Thoracic aorta (tissue), 2 donors: ENCODE measurements around the gene CHL1. TPM values are rescaled to one million over a fixed set of nuclear protein-coding genes. Genes with fewer than 3 reads are reported as not detected.
A peak's percentile ranks its signal among the peaks of the same experiment; 100 is the strongest.

Experiments
- ATAC-seq: fragments of 150-250 bp; one replicate; pipeline ENCODE4 v1.8.0; 2017; ENCODE audit warnings: low read depth; ENCODE audit not compliant: insufficient number of reproducible peaks, low FRiP score
- DNase-seq: peaks from one replicate; pipeline ENCODE4 v3.0.0-alpha.2; 2020; ENCODE audit warnings: low spot score
- H3K27ac ChIP-seq, 2 donors: fragments of 200-600 bp; sonication (generic); 1 replicate in 1 of 2; 2 replicates in 1 of 2; pipeline ENCODE4 v1.5.1; 2016; ENCODE audit warnings: mild to moderate bottlenecking in 2 of 2, moderate library complexity in 2 of 2
- H3K27me3 ChIP-seq: fragments of 200-600 bp; sonication (generic); replicated peaks from 2 replicates; pipeline ENCODE4 v1.6.0; 2016; ENCODE audit warnings: mild to moderate bottlenecking; ENCODE audit not compliant: insufficient read depth
- H3K36me3 ChIP-seq: fragments of 200-600 bp; sonication (generic); one replicate; pipeline ENCODE4 v1.5.1; 2016
- H3K4me1 ChIP-seq, 2 donors: fragments of 200-600 bp; sonication (generic); 1 replicate in 1 of 2; 2 replicates in 1 of 2; pipeline versions ENCODE4 v1.5.1 to v1.6.0; 2016; ENCODE audit warnings: low read depth in 2 of 2, mild to moderate bottlenecking in 1 of 2; ENCODE audit not compliant: control insufficient read depth in 1 of 2
- H3K4me3 ChIP-seq: fragments of 200-600 bp; sonication (generic); 2 replicates; pipeline ENCODE4 v1.5.1; 2016; ENCODE audit warnings: mild to moderate bottlenecking
- H3K9me3 ChIP-seq: fragments of 200-600 bp; sonication (generic); 2 replicates; pipeline ENCODE4 v1.5.1; 2016
- total RNA-seq, 2 donors: library from RNA; depleted of rRNA; stranded (reverse); fragments of >200 nt; gene quantifications; one replicate each; pipeline versions ENCODE4 v1.1.0 to v1.2.3, GENCODE V29; 2016
- TF ChIP-seq, protein P1 (sequence below): fragments of 200-600 bp; sonication (generic); IDR thresholded peaks from one replicate; pipeline ENCODE4 v1.5.1; 2019; ENCODE audit warnings: antibody characterized with exemption

Gene CHL1, protein sequence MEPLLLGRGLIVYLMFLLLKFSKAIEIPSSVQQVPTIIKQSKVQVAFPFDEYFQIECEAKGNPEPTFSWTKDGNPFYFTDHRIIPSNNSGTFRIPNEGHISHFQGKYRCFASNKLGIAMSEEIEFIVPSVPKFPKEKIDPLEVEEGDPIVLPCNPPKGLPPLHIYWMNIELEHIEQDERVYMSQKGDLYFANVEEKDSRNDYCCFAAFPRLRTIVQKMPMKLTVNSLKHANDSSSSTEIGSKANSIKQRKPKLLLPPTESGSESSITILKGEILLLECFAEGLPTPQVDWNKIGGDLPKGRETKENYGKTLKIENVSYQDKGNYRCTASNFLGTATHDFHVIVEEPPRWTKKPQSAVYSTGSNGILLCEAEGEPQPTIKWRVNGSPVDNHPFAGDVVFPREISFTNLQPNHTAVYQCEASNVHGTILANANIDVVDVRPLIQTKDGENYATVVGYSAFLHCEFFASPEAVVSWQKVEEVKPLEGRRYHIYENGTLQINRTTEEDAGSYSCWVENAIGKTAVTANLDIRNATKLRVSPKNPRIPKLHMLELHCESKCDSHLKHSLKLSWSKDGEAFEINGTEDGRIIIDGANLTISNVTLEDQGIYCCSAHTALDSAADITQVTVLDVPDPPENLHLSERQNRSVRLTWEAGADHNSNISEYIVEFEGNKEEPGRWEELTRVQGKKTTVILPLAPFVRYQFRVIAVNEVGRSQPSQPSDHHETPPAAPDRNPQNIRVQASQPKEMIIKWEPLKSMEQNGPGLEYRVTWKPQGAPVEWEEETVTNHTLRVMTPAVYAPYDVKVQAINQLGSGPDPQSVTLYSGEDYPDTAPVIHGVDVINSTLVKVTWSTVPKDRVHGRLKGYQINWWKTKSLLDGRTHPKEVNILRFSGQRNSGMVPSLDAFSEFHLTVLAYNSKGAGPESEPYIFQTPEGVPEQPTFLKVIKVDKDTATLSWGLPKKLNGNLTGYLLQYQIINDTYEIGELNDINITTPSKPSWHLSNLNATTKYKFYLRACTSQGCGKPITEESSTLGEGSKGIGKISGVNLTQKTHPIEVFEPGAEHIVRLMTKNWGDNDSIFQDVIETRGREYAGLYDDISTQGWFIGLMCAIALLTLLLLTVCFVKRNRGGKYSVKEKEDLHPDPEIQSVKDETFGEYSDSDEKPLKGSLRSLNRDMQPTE (N-terminal part only)
- total RNA-seq: 1 to 10 TPM; 2.0 to 7.5 TPM

DNA sequence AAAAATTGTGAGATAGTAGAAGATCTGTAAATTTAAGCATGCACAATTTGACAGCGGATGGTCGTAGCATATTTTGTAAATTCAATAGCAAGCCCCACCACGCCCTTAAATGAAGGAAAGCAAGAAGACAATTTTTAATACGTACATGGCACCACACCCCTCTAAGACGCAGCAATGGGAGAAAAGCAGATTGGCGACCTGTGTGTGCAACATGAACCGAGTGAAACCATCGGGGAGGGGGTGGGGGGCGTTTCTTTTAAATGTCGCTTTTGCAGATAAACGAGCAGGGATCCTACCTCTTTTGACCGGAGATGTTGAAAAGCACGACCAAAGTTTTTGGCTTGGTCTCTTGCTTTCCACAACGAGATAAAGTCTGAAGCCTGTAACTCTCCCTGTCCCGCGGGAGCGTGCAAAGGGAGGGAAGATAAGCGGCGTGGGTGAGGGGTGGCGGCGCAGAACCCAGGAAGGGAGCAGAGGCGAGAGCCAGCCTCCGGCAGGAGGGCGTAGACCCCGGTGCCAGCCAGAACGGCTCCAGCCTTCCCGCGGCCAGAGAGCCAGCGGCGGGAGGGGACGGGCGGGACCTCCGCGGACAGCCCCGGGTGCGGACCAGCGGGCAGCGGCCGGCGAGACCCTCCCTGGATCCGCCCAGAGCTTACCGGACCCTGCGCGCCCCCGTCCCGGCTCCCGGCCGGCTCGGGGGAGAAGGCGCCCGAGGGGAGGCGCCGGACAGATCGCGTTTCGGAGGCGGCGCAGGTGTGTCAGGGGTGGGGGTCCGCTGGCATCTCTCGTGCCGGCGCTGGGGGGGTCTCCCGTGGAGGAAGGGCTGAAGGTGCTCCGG lies at the start of gene CHL1:
TSS of gene CHL1 (plus strand) at position 453 of the 838 bp plus-strand sequence. CDS start 123,014 bp downstream, outside the sequence.
- H3K36me3 ChIP-seq: no peaks in the 10 kb centered on the region
- TF ChIP-seq, protein P1, sequence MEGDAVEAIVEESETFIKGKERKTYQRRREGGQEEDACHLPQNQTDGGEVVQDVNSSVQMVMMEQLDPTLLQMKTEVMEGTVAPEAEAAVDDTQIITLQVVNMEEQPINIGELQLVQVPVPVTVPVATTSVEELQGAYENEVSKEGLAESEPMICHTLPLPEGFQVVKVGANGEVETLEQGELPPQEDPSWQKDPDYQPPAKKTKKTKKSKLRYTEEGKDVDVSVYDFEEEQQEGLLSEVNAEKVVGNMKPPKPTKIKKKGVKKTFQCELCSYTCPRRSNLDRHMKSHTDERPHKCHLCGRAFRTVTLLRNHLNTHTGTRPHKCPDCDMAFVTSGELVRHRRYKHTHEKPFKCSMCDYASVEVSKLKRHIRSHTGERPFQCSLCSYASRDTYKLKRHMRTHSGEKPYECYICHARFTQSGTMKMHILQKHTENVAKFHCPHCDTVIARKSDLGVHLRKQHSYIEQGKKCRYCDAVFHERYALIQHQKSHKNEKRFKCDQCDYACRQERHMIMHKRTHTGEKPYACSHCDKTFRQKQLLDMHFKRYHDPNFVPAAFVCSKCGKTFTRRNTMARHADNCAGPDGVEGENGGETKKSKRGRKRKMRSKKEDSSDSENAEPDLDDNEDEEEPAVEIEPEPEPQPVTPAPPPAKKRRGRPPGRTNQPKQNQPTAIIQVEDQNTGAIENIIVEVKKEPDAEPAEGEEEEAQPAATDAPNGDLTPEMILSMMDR: no peak
- H3K27ac ChIP-seq: no peak within 1 kb of the TSS
- peak within 1 kb of the TSS; percentile 66 for H3K4me3 ChIP-seq
- H3K4me1 ChIP-seq: peaks cover 9 to 18% of the 10 kb centered on the region in 2 donors
- no peaks in the 10 kb centered on the region for H3K27me3 ChIP-seq
- ATAC-seq: no peak
- H3K9me3 ChIP-seq: no peaks in the 10 kb centered on the region
- DNase-seq: no peak

DNA sequence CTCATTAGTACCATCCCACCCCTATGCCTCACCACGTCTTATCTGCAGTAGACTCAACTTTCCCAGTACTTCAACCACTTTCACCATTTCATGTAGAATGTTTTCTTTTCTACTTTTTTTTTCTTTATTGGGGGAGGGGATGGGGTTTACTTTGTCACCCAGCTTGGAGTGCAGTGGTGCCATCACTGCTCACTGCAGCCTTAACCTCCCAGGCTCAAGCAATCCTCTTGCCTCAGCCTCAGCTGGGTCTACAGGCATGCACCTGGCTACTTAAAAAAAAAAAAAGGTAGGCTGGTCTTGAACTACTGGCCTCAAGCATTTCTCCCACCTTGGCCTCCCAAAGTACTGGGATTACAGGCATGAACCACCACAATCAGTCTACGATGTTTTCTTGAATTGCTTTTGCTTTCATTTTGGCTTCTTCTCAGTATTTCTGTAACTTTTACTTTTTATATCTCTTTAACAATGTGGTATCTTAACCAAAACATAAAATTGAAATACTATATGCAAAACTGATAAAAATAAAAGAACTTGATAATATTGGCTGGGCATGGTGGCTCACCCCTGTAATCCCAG lies 44.9 kb upstream of the CHL1 start:
- DNase-seq (no peak), ATAC-seq (no peak)
- H3K27me3 ChIP-seq: no peaks in the 10 kb centered on the region
- H3K4me1 ChIP-seq: no peaks in the 10 kb centered on the region
- H3K4me3 ChIP-seq: no peak overlapping the region
- no peak overlapping the region for H3K27ac ChIP-seq
- H3K9me3 ChIP-seq: no peaks in the 10 kb centered on the region
- TF ChIP-seq, protein P1: no peak
- H3K36me3 ChIP-seq: no peaks in the 10 kb centered on the region

DNA sequence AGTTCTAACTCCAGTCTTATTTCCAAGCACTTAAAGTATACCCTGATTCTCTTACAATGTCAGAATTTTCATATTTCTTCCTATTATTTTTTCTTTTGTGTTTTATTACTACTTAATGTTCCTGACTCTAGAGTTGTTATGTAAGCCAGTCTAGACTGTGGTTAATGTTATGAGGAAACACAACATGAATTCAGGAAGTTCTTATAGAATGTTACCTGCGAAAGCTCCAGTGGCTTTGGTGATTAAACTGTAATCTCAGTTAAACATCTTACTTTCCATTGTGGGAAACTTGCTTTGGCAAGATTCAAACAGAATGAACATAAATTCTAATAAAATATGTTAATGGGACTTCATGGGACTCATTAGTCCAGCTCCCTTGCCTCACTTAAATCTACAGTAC lies 36.6 kb upstream of the CHL1 start:
- H3K27me3 ChIP-seq: no peaks in the 10 kb centered on the region
- H3K27ac ChIP-seq: no peak overlapping the region
- no peaks in the 10 kb centered on the region for H3K4me1 ChIP-seq
- no peaks in the 10 kb centered on the region for H3K9me3 ChIP-seq
- TF ChIP-seq, protein P1: no peak
- H3K4me3 ChIP-seq: no peak overlapping the region
- DNase-seq (no peak), ATAC-seq (no peak)
- H3K36me3 ChIP-seq: no peaks in the 10 kb centered on the region

DNA sequence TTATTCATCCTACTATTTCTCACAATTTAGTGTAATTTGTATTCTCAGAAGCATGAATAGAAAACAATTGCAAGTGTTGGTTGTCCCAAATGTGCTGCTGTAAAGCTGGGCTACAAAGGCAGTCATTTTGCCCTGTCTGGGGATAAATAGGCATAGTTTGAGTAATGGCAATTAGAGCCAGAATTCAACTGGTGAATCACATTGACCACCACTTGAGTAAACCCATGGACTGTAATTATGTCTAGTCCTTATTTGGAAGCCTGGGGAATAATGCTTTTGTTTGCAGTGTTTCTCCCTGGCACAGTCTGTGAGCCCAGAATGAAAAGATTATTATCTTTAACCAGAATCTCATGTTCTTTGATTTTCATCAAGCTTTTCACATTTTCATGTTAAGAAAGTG lies 30.5 kb upstream of the CHL1 start:
- Histone ChIP-seq H3K4me1 (no peaks in the 10 kb centered on the region), H3K9me3 (no peaks in the 10 kb centered on the region), H3K4me3 (no peak overlapping the region), H3K27ac (no peak overlapping the region), H3K36me3 (no peaks in the 10 kb centered on the region), H3K27me3 (no peaks in the 10 kb centered on the region)
- TF ChIP-seq, protein P1: no peak
- ATAC-seq (no peak), DNase-seq (no peak)
